Fibroblast of lung (primary cell): ENCODE data around the gene BTG4. TPM values are rescaled to one million over a fixed set of nuclear protein-coding genes. Genes with fewer than 3 reads are reported as not detected.

Experiments used
- DNase-seq, 2 donors: peaks; one replicate each; pipeline versions ENCODE4 v3.0.0 to v3.0.0-alpha.2; 2010; ENCODE audit warnings: low read depth in 2 of 2
- H2AFZ ChIP-seq: 2 replicates; pipeline ENCODE4 v1.5.1; 2012; ENCODE audit warnings: low read length, control low read depth, inconsistent platforms
- H3K27ac ChIP-seq: 2 replicates; pipeline ENCODE4 v1.5.1; 2011; ENCODE audit warnings: low read length, control low read depth; ENCODE audit not compliant: insufficient read depth
- H3K27me3 ChIP-seq: 2 replicates; pipeline ENCODE4 v1.5.1; 2011; ENCODE audit warnings: mild to moderate bottlenecking, low read length; ENCODE audit not compliant: control insufficient read depth, insufficient read depth
- H3K36me3 ChIP-seq: 2 replicates; pipeline ENCODE4 v1.5.1; 2011; ENCODE audit warnings: low read length; ENCODE audit not compliant: control insufficient read depth, insufficient read depth
- H3K4me1 ChIP-seq: 2 replicates; pipeline ENCODE4 v1.5.1; 2011; ENCODE audit warnings: low read length; ENCODE audit not compliant: control insufficient read depth, insufficient read depth; ENCODE audit errors: extremely low read depth
- H3K4me2 ChIP-seq: 2 replicates; pipeline ENCODE4 v1.5.1; 2011; ENCODE audit warnings: low read length, control low read depth; ENCODE audit not compliant: insufficient read depth; ENCODE audit errors: extremely low read depth
- H3K4me3 ChIP-seq, 4 experiments: fragments of 200-600 bp in 1 of 4; sonication (generic) in 1 of 4; replicated peaks in 1 of 4; 2 replicates each; pipeline ENCODE4 v1.5.1; 2011 to 2016; ENCODE audit warnings: low read length in 4 of 4, low read depth in 3 of 4, mild to moderate bottlenecking in 3 of 4, control low read depth in 2 of 4, inconsistent platforms in 1 of 4, mixed read lengths in 1 of 4; ENCODE audit not compliant: insufficient read depth in 1 of 4; ENCODE audit errors: control extremely low read depth in 1 of 4
- H3K79me2 ChIP-seq: 2 replicates; pipeline ENCODE4 v1.5.1; 2012; ENCODE audit warnings: mild to moderate bottlenecking, low read length, inconsistent platforms; ENCODE audit not compliant: control insufficient read depth, insufficient read depth
- H3K9ac ChIP-seq: 2 replicates; pipeline ENCODE4 v1.5.1; 2011; ENCODE audit warnings: mild to moderate bottlenecking, low read length, control low read depth; ENCODE audit not compliant: insufficient read depth
- H3K9me3 ChIP-seq: 2 replicates; pipeline ENCODE4 v1.5.1; 2012; ENCODE audit warnings: low read depth, low read length; ENCODE audit not compliant: control insufficient read depth, insufficient read depth
- H4K20me1 ChIP-seq: 2 replicates; pipeline ENCODE4 v1.5.1; 2011; ENCODE audit warnings: low read length; ENCODE audit not compliant: control insufficient read depth, insufficient read depth; ENCODE audit errors: extremely low read depth
- EZH2 ChIP-seq: IDR thresholded peaks from 2 replicates; pipeline ENCODE4 v1.5.1; 2012; ENCODE audit warnings: low read length, control low read depth, mild to moderate bottlenecking; ENCODE audit errors: missing control alignments
- polyA plus RNA-seq, 2 donors: library from polyadenylated mRNA; depleted of rRNA in 1 of 2; stranded (reverse) in 1 of 2; unstranded in 1 of 2; fragments of >200 nt; gene quantifications; 2 replicates each; pipeline ENCODE4 v1.2.1, GENCODE V29; 2011 to 2012; ENCODE audit warnings: missing spikeins in 1 of 2
- total RNA-seq: library from RNA; depleted of rRNA; stranded (reverse); fragments of >200 nt; gene quantifications from 2 replicates; pipeline ENCODE4 v1.2.1, GENCODE V29; 2014
- TF ChIP-seq, protein P1 (sequence below), 2 donors: IDR thresholded peaks in 1 of 2; conservative IDR thresholded peaks in 1 of 2; 1 replicate in 1 of 2; 2 replicates in 1 of 2; pipeline ENCODE4 v1.5.1; 2011 to 2012; ENCODE audit warnings: low read length in 2 of 2, control low read depth in 1 of 2, inconsistent platforms in 1 of 2, low read depth in 1 of 2, mild to moderate bottlenecking in 1 of 2

Gene BTG4
- total and polyA plus RNA-seq, 2 donors (not counting 1 experiment from before 2014, with no cell fraction given): 0.08 to 0.33 TPM

GRCh38 chr11:111448414-111448813 lies 63.8 kb downstream of the BTG4 start:
- H3K9me3 ChIP-seq: no peaks in the 10 kb centered on the region
- no peak overlapping the region for H2AFZ ChIP-seq
- H4K20me1 ChIP-seq: no peaks in the 10 kb centered on the region
- no peaks in the 10 kb centered on the region for H3K36me3 ChIP-seq
- no peaks in the 10 kb centered on the region for H3K4me1 ChIP-seq
- DNase-seq: no peak
- TF ChIP-seq EZH2: no peak
- TF ChIP-seq, protein P1, sequence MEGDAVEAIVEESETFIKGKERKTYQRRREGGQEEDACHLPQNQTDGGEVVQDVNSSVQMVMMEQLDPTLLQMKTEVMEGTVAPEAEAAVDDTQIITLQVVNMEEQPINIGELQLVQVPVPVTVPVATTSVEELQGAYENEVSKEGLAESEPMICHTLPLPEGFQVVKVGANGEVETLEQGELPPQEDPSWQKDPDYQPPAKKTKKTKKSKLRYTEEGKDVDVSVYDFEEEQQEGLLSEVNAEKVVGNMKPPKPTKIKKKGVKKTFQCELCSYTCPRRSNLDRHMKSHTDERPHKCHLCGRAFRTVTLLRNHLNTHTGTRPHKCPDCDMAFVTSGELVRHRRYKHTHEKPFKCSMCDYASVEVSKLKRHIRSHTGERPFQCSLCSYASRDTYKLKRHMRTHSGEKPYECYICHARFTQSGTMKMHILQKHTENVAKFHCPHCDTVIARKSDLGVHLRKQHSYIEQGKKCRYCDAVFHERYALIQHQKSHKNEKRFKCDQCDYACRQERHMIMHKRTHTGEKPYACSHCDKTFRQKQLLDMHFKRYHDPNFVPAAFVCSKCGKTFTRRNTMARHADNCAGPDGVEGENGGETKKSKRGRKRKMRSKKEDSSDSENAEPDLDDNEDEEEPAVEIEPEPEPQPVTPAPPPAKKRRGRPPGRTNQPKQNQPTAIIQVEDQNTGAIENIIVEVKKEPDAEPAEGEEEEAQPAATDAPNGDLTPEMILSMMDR (conservative IDR thresholded peaks at IDR 0.05 in 1 of 2, IDR thresholded peaks at IDR 0.05 in 1 of 2; ENCODE audit: low read depth in 1 of 2, low read length in 2 of 2): no peak
- H3K27me3 ChIP-seq: no peaks in the 10 kb centered on the region
- no peak overlapping the region for H3K4me2 ChIP-seq
- no peak overlapping the region for H3K4me3 ChIP-seq
- no peak overlapping the region for H3K9ac ChIP-seq
- H3K79me2 ChIP-seq: no peaks in the 10 kb centered on the region
- H3K27ac ChIP-seq: no peak overlapping the region

DNA sequence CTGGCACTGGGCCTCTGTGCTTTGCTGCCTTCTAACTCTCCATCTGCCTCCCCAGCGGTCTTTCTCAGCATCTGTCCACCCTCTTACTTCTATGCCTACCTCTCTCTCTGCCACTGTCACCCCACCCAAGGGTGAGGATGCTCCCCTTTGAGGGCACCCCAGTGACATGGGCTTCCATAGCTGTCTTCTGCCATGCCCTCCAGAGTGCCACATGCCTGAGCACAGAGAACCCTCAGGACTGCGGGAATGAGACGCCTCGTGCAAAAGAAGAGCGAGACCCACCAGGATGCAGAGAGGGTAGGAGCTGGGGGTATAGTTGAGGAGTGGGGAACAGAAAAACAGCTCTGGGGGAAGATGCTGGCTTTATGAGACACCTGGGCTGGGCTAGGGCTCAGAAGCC lies 64.3 kb downstream of the BTG4 start:
- Histone ChIP-seq H3K79me2 (no peaks in the 10 kb centered on the region), H3K27me3 (no peaks in the 10 kb centered on the region), H3K4me2 (no peak overlapping the region), H3K27ac (no peak overlapping the region), H3K4me1 (no peaks in the 10 kb centered on the region), H3K9me3 (no peaks in the 10 kb centered on the region), H2AFZ (no peak overlapping the region), H4K20me1 (no peaks in the 10 kb centered on the region), H3K9ac (no peak overlapping the region), H3K36me3 (no peaks in the 10 kb centered on the region), H3K4me3 (no peak overlapping the region)
- DNase-seq: no peak
- TF ChIP-seq EZH2: no peak
- TF ChIP-seq, protein P1 (conservative IDR thresholded peaks at IDR 0.05 in 1 of 2, IDR thresholded peaks at IDR 0.05 in 1 of 2; ENCODE audit: low read depth in 1 of 2, low read length in 2 of 2): no peak

- Histone ChIP-seq H3K9ac (no peak overlapping the region), H3K4me1 (no peaks in the 10 kb centered on the region), H3K4me3 (no peak overlapping the region), H3K27me3 (no peaks in the 10 kb centered on the region), H3K27ac (no peak overlapping the region), H3K9me3 (no peaks in the 10 kb centered on the region), H3K36me3 (no peaks in the 10 kb centered on the region), H4K20me1 (no peaks in the 10 kb centered on the region), H3K79me2 (no peaks in the 10 kb centered on the region), H3K4me2 (no peak overlapping the region), H2AFZ (no peak overlapping the region)
- TF ChIP-seq EZH2: no peak
- TF ChIP-seq, protein P1 (conservative IDR thresholded peaks at IDR 0.05 in 1 of 2, IDR thresholded peaks at IDR 0.05 in 1 of 2; ENCODE audit: low read depth in 1 of 2, low read length in 2 of 2): no peak
- DNase-seq: no peak
Measured at GRCh38 chr11:111447112-111447471, 65.1 kb downstream of the BTG4 start.
